A549 (cell line): ENCODE data around the gene VWA5B1. TPM values are rescaled to one million over a fixed set of nuclear protein-coding genes. Genes with fewer than 3 reads are reported as not detected.

Source experiments
- ATAC-seq, 2 experiments: fragments of 200-7000 bp in 1 of 2; fragments of >200 bp in 1 of 2; cut with Nextera tagmentation in 1 of 2; cut with Tn5 transposase in 1 of 2; 3 replicates each; pipeline versions ENCODE4 v1.8.0 to v1.9.1; 2018 to 2020; ENCODE audit warnings: mild to moderate bottlenecking in 1 of 2, moderate library complexity in 1 of 2
- CTCF ChIA-PET: fragments of 300-600 bp; sonication (Branson Sonifier 250); formaldehyde crosslinking; extraction: SDS; loops from one replicate; lab custom pipeline; 2021; ENCODE audit warnings: antibody characterized with exemption, inconsistent platforms; lab: Yijun Ruan, JAX
- POLR2A ChIA-PET: fragments of 350-600 bp; formaldehyde crosslinking; extraction: SDS; loops from one replicate; lab custom pipeline; 2021; ENCODE audit warnings: antibody characterized with exemption, inconsistent platforms; lab: Yijun Ruan, JAX
- DNase-seq, 2 experiments: peaks; one replicate each; pipeline versions ENCODE4 v3.0.0 to v3.0.0-alpha.2; 2011 to 2016; ENCODE audit warnings: low read depth in 1 of 2, low spot score in 1 of 2
- FAIRE-seq: peaks from 2 replicates; lab custom pipeline; 2011; peaks lifted over from hg19 to GRCh38; lab: Jason Lieb, UNC
- H3K27ac ChIP-seq, 2 experiments: fragments of >200 bp; sonication (Bioruptor Twin); formaldehyde crosslinking; 3 replicates each; pipeline ENCODE4 v1.5.1; 2016 to 2017
- H3K4me1 ChIP-seq: fragments of >200 bp; sonication (Bioruptor Twin); formaldehyde crosslinking; 3 replicates; pipeline ENCODE4 v1.6.1; 2016
- H3K4me2 ChIP-seq: fragments of >200 bp; sonication (Bioruptor Twin); formaldehyde crosslinking; 3 replicates; pipeline ENCODE4 v1.6.1; 2016
- H3K4me3 ChIP-seq: fragments of >200 bp; sonication (Bioruptor Twin); formaldehyde crosslinking; 3 replicates; pipeline ENCODE4 v1.5.1; 2016
- H3K9me3 ChIP-seq: fragments of >200 bp; sonication (Bioruptor Twin); formaldehyde crosslinking; 3 replicates; pipeline ENCODE4 v1.6.1; 2016
- BHLHE40 ChIP-seq: IDR thresholded peaks from 2 replicates; pipeline ENCODE4 v1.6.1; 2012; ENCODE audit warnings: low read depth, low read length, inconsistent platforms
- CHD2 ChIP-seq: fragments of 150-350 bp; IDR thresholded peaks from 2 replicates; pipeline ENCODE4 v1.6.1; 2014; ENCODE audit warnings: low read length; ENCODE audit not compliant: partially characterized antibody
- EHMT2 ChIP-seq: fragments of 200-600 bp; sonication (generic); IDR thresholded peaks from 2 replicates; pipeline ENCODE4 v1.6.1; 2016; ENCODE audit warnings: antibody characterized with exemption, low read depth, mild to moderate bottlenecking, moderate library complexity
- FOSL2 ChIP-seq, 2 experiments: fragments of 450-650 bp in 1 of 2; fragments of >200 bp in 1 of 2; sonication (Bioruptor Twin) in 1 of 2; formaldehyde crosslinking; IDR thresholded peaks; 2 replicates each; pipeline versions ENCODE4 v1.5.0 to v1.6.1; 2016 to 2020; ENCODE audit warnings: mild to moderate bottlenecking in 1 of 2, moderate library complexity in 1 of 2
- HDAC2 ChIP-seq: fragments of 200-600 bp; sonication (generic); IDR thresholded peaks from 2 replicates; pipeline ENCODE4 v1.6.1; 2016
- HEYL ChIP-seq: fragments of 250-450 bp; sonication (Bioruptor Pico); IDR thresholded peaks from 2 replicates; pipeline ENCODE4 v1.8.0; 2021; ENCODE audit warnings: mild to moderate bottlenecking, moderate library complexity
- JUN ChIP-seq, 2 experiments: fragments of >200 bp; sonication (Bioruptor Twin); formaldehyde crosslinking; IDR thresholded peaks; 2 replicates in 1 of 2; 3 replicates in 1 of 2; pipeline ENCODE4 v1.6.1; 2016 to 2017
- KDM1A ChIP-seq: fragments of 200-600 bp; sonication (generic); IDR thresholded peaks from 2 replicates; pipeline ENCODE4 v1.6.1; 2016; ENCODE audit warnings: low read depth, mild to moderate bottlenecking
- MAZ ChIP-seq: fragments of 150-350 bp; IDR thresholded peaks from 2 replicates; pipeline ENCODE4 v1.6.1; 2014; ENCODE audit warnings: antibody characterized with exemption, low read depth, low read length, borderline replicate concordance
- MYC ChIP-seq: IDR thresholded peaks from 2 replicates; pipeline ENCODE4 v1.6.1; 2012; ENCODE audit warnings: mild to moderate bottlenecking, inconsistent platforms, low read length, improper control_type of control experiment, borderline replicate concordance
- POLR2AphosphoS2 ChIP-seq: conservative IDR thresholded peaks from 2 replicates; pipeline ENCODE4 v1.6.1; 2012; ENCODE audit warnings: low read length, improper control_type of control experiment, inconsistent platforms
- RAD21 ChIP-seq, 2 experiments: fragments of >200 bp in 1 of 2; sonication (Bioruptor Twin) in 1 of 2; formaldehyde crosslinking in 1 of 2; IDR thresholded peaks in 1 of 2; conservative IDR thresholded peaks in 1 of 2; 2 replicates in 1 of 2; 3 replicates in 1 of 2; pipeline ENCODE4 v1.6.1; 2012 to 2018; ENCODE audit warnings: inconsistent platforms in 1 of 2
- RCOR1 ChIP-seq: fragments of 150-350 bp; IDR thresholded peaks from 2 replicates; pipeline ENCODE4 v1.6.1; 2014; ENCODE audit warnings: antibody characterized with exemption, low read length, low read depth
- RFX5 ChIP-seq: fragments of 450-650 bp; IDR thresholded peaks from 2 replicates; pipeline ENCODE4 v1.7.1; 2014; ENCODE audit warnings: antibody characterized with exemption, mild to moderate bottlenecking, moderate library complexity
- SREBF2 ChIP-seq: fragments of 450-650 bp; IDR thresholded peaks from 2 replicates; pipeline ENCODE4 v1.6.1; 2014; ENCODE audit warnings: mild to moderate bottlenecking, moderate library complexity
- ZSCAN20 ChIP-seq: fragments of 250-450 bp; sonication (Bioruptor Pico); IDR thresholded peaks from 2 replicates; pipeline ENCODE4 v1.8.0; 2022; ENCODE audit warnings: mild to moderate bottlenecking, moderate library complexity
- WGBS: methylation state at CpG from one replicate; pipeline ENCODE4 v1.1.6; 2017; ENCODE audit errors: missing lambda C conversion rate; 5-methylcytosine and 5-hydroxymethylcytosine counted together
- polyA plus RNA-seq, 4 experiments: library from polyadenylated mRNA; depleted of rRNA in 3 of 4; stranded (reverse); fragments of >200 nt; fragmentation: RNase III in 1 of 4; extraction: RNeasy Plus Mini Kit Qiagen cat#74134 plus additional on column Dnase treatment in 1 of 4; gene quantifications; 2 replicates in 3 of 4; 3 replicates in 1 of 4; pipeline ENCODE4 v1.2.3, GENCODE V29; 2011 to 2017
- TF ChIP-seq, protein P1 (sequence below): fragments of 200-600 bp; sonication (generic); IDR thresholded peaks from 2 replicates; pipeline ENCODE4 v1.6.1; 2016; ENCODE audit warnings: antibody characterized with exemption, mild to moderate bottlenecking, moderate library complexity
- TF ChIP-seq, protein P2 (sequence below): fragments of >200 bp; sonication (Bioruptor Twin); formaldehyde crosslinking; IDR thresholded peaks from 3 replicates; pipeline ENCODE4 v1.6.1; 2016
- TF ChIP-seq, protein P3 (sequence below): fragments of 450-650 bp; IDR thresholded peaks from 2 replicates; pipeline ENCODE4 v1.6.1; 2014; ENCODE audit warnings: antibody characterized with exemption

VWA5B1 gene
- polyA plus RNA-seq, 2 of the 4 experiments (the other 2 are of a cell fraction) = not detected

DNA sequence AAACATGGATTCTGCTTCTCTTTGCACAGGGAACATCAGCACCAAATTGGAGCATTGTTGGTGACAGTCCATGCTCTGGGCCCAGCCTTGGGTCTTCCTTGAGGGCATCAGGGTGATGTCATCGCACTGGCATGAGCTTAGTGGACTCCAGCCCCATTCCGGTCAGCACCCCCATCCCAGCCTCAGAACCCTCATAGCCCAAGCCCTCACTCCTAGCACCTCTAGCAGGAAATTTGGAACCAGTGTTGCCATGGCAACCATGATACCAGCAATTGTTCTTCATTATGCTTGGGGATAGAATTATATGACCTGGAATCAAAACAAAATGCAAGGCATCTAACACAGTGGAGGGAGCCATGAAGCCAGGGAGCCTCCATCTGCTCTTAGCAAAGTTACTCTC is 83.1 kb downstream of the VWA5B1 start (continued):
- no peak for TF ChIP-seq ZSCAN20
- TF ChIP-seq KDM1A = no peak
- no peak for TF ChIP-seq RAD21 (conservative IDR thresholded peaks at IDR 0.05 in 1 of 2, IDR thresholded peaks at IDR 0.05 in 1 of 2)

DNA sequence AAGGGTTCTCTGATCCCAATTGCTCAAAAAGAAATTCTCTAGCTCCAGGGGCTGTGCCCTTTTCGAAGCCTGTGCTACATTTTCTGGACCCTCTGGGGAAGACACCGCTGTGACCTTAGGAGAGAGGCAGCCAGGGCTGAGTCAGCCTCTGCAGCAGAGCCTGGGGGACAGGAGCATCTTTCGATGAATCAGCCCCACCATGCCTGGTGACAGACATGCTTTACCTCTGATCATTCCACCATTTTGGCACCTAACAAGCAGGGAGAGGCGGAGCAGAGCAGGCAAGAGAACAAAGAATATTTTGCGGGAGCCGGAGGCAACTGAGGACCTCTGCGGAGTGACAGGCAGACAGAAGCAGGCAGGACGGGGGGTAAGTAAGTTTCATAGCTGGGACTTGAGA is 84.9 kb downstream of the VWA5B1 start:
- no peak for FAIRE-seq
- Histone ChIP-seq H3K9me3 (no peaks in the 10 kb centered on the region), H3K4me1 (peaks cover 26% of the 10 kb centered on the region), H3K27ac (peak overlapping the region in 1 of 2 experiments; percentile 40; a peak in 3 of 6 replicates), H3K4me3 (no peak overlapping the region), H3K4me2 (peak overlapping the region; percentile 38; the same call in 2 of the 3 replicates)
- 44% methylated on average over 8 of the region's 8 CpGs for WGBS
- ATAC-seq = no peak
- ChIA-PET CTCF (interaction anchor here (1.0 to 3.3 kb wide), 4 partner anchors 14 to 163 kb away, joined by 4 to 11 read pairs (median 7); no protein-coding TSS in a partner anchor), POLR2A (no interaction called here)
- DNase-seq = no peak
- TF ChIP-seq FOSL2 (IDR thresholded peaks at IDR 0.05) = no peak
- TF ChIP-seq FOSL2 (CRISPR knock-in tag; IDR thresholded peaks at IDR 0.05) = no peak
- no peak for TF ChIP-seq CHD2

DNA sequence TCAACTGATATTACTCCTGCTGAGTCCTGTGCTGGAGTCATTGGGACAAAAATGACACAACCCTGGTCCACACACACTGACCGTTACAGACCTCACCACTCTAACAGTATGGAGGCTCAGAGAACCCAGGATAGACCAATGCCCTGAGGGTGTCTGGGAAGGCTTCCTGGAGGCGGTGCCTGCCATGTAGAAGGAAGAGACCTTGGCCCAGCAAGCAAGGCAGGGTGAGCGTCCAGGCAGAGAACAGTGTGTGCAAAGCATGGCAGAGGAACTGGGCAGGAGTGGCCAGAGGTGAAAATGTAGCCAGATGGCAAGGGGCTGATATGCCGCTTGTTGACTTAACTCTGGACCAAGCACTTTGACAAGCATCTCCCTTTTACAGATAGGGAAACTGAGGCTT is 85.5 kb downstream of the VWA5B1 start:
- Histone ChIP-seq H3K27ac (no peak overlapping the region; a peak in 1 of 6 replicates), H3K4me2 (peak overlapping the region; percentile 38; the same call in 2 of the 3 replicates), H3K9me3 (no peaks in the 10 kb centered on the region), H3K4me3 (no peak overlapping the region), H3K4me1 (peaks cover 31% of the 10 kb centered on the region)
- DNase-seq (no peak), ATAC-seq (no peak), FAIRE-seq (no peak)
- ChIA-PET POLR2A (no interaction called here), CTCF (interaction anchor here (0.7 to 2.7 kb wide), 12 partner anchors 11 to 163 kb away, joined by 3 to 17 read pairs (median 6); no protein-coding TSS in a partner anchor)
- 71% methylated on average over 4 of the region's 4 CpGs for WGBS
- TF ChIP-seq, protein P1, sequence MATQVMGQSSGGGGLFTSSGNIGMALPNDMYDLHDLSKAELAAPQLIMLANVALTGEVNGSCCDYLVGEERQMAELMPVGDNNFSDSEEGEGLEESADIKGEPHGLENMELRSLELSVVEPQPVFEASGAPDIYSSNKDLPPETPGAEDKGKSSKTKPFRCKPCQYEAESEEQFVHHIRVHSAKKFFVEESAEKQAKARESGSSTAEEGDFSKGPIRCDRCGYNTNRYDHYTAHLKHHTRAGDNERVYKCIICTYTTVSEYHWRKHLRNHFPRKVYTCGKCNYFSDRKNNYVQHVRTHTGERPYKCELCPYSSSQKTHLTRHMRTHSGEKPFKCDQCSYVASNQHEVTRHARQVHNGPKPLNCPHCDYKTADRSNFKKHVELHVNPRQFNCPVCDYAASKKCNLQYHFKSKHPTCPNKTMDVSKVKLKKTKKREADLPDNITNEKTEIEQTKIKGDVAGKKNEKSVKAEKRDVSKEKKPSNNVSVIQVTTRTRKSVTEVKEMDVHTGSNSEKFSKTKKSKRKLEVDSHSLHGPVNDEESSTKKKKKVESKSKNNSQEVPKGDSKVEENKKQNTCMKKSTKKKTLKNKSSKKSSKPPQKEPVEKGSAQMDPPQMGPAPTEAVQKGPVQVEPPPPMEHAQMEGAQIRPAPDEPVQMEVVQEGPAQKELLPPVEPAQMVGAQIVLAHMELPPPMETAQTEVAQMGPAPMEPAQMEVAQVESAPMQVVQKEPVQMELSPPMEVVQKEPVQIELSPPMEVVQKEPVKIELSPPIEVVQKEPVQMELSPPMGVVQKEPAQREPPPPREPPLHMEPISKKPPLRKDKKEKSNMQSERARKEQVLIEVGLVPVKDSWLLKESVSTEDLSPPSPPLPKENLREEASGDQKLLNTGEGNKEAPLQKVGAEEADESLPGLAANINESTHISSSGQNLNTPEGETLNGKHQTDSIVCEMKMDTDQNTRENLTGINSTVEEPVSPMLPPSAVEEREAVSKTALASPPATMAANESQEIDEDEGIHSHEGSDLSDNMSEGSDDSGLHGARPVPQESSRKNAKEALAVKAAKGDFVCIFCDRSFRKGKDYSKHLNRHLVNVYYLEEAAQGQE = no peak
- TF ChIP-seq ZSCAN20 (no peak), EHMT2 (no peak), RFX5 (no peak), POLR2AphosphoS2 (no peak), RCOR1 (no peak), KDM1A (no peak)

DNA sequence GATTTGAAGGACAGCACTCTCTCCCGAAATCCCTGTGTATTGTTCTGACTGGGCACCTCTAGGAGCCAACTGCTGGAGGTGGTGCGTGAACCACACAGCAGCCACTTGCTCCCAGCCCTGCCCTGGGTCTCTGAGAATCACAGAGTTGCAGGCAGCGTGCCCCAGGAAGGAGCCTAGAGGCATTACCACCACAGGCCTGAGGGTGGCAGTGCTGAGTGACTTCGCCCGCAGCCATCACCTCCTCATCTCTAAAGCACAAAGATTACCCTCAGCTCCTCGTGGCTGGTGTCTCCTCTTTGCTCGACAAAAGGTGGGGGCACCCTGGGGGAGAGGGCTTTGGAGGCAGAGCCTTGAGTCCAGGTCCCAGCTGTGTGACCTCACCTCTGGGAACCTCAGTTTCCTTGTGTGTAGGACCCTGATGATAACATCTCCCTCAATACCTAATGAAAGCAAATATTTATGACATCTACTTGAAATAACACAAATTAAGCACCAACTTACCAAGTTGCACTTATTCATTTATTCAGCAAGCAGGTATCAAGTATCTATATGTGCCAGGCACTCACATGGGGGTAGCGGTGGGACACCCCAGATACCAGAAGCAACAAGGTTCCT is 86.3 kb downstream of the VWA5B1 start:
- 25% methylated on average over 4 of the region's 8 CpGs for WGBS
- POLR2A ChIA-PET = no interaction called here
- no peak for FAIRE-seq
- TF ChIP-seq KDM1A (no peak), HDAC2 (no peak), MYC (no peak), MAZ (no peak), JUN (IDR thresholded peaks at IDR 0.05) (no peak), RCOR1 (no peak), HEYL (CRISPR knock-in tag) (no peak), CHD2 (no peak), SREBF2 (no peak), FOSL2 (IDR thresholded peaks at IDR 0.05) (no peak), FOSL2 (CRISPR knock-in tag; IDR thresholded peaks at IDR 0.05) (no peak), BHLHE40 (no peak)
- TF ChIP-seq, protein P2, sequence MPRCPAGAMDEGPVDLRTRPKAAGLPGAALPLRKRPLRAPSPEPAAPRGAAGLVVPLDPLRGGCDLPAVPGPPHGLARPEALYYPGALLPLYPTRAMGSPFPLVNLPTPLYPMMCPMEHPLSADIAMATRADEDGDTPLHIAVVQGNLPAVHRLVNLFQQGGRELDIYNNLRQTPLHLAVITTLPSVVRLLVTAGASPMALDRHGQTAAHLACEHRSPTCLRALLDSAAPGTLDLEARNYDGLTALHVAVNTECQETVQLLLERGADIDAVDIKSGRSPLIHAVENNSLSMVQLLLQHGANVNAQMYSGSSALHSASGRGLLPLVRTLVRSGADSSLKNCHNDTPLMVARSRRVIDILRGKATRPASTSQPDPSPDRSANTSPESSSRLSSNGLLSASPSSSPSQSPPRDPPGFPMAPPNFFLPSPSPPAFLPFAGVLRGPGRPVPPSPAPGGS = no peak
- TF ChIP-seq, protein P1 = no peak
- TF ChIP-seq, protein P3, sequence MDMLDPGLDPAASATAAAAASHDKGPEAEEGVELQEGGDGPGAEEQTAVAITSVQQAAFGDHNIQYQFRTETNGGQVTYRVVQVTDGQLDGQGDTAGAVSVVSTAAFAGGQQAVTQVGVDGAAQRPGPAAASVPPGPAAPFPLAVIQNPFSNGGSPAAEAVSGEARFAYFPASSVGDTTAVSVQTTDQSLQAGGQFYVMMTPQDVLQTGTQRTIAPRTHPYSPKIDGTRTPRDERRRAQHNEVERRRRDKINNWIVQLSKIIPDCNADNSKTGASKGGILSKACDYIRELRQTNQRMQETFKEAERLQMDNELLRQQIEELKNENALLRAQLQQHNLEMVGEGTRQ = no peak

More for the DNA sequence above, 86.3 kb downstream of the VWA5B1 start:
- Histone ChIP-seq H3K4me3 (no peak overlapping the region), H3K27ac (peak overlapping the region in 1 of 2 experiments; percentile 43; a peak in 2 of 6 replicates), H3K4me1 (peaks cover 33% of the 10 kb centered on the region), H3K4me2 (no peak overlapping the region), H3K9me3 (no peaks in the 10 kb centered on the region)
- ATAC-seq (peak; percentile 65 to 92; a peak in 5 of 6 replicates), DNase-seq (peak; percentile 34 to 59)
- CTCF ChIA-PET = interaction anchor here (0.7 to 2.7 kb wide), 19 partner anchors 12 to 219 kb away, joined by 3 to 17 read pairs (median 5); no protein-coding TSS in a partner anchor
